ENCODE results near the gene H3-3A. TPM values are rescaled to one million over a fixed set of nuclear protein-coding genes. Genes with fewer than 3 reads are reported as not detected.
"Not testable (repeated sequence)": the region's sequence is repeated elsewhere in the genome, so short reads cannot be mapped to it uniquely, and the experiment has no call there.

The H3-3A gene
- total RNA-seq, 1 donor from 2014 or later, result 385 TPM

GRCh38 chr1:226083302-226084101 lies 21.0 kb downstream of the H3-3A start:
- DNase-seq (ENCODE audit: extremely low read depth, low read depth, low spot score), result no peak

GRCh38 chr1:226085675-226086285 lies 23.3 kb downstream of the H3-3A start:
- no peak for DNase-seq (ENCODE audit: extremely low read depth, low read depth, low spot score)

GRCh38 chr1:226086776-226087175 lies 24.3 kb downstream of the H3-3A start:
- no peak for DNase-seq (ENCODE audit: extremely low read depth, low read depth, low spot score)

GRCh38 chr1:226091461-226091860 lies 28.9 kb downstream of the H3-3A start:
- DNase-seq (ENCODE audit: extremely low read depth, low read depth, low spot score), result no peak

GRCh38 chr1:226092048-226092820 lies 29.7 kb downstream of the H3-3A start:
- DNase-seq (ENCODE audit: extremely low read depth, low read depth, low spot score), result not testable (repeated sequence)

GRCh38 chr1:226092965-226093364 lies 30.4 kb downstream of the H3-3A start:
- DNase-seq (ENCODE audit: extremely low read depth, low read depth, low spot score), result no peak

- DNase-seq (ENCODE audit: extremely low read depth, low read depth, low spot score), result no peak
These were observed 31.1 kb downstream of the H3-3A start for GRCh38 chr1:226093621-226094020.

GRCh38 chr1:226094451-226094850 lies 31.9 kb downstream of the H3-3A start:
- DNase-seq (ENCODE audit: extremely low read depth, low read depth, low spot score), result no peak

GRCh38 chr1:226095286-226095685 lies 32.8 kb downstream of the H3-3A start:
- no peak for DNase-seq (ENCODE audit: extremely low read depth, low read depth, low spot score)

- no peak for DNase-seq (ENCODE audit: extremely low read depth, low read depth, low spot score)
These were observed 35.5 kb downstream of the H3-3A start for GRCh38 chr1:226097866-226098625.

GRCh38 chr1:226098870-226099835 lies 36.6 kb downstream of the H3-3A start:
- DNase-seq (ENCODE audit: extremely low read depth, low read depth, low spot score), result no peak

GRCh38 chr1:226100436-226101391 lies 38.2 kb downstream of the H3-3A start:
- DNase-seq (ENCODE audit: extremely low read depth, low read depth, low spot score), result no peak

- DNase-seq (ENCODE audit: extremely low read depth, low read depth, low spot score), result no peak
These were observed 42.2 kb downstream of the H3-3A start for GRCh38 chr1:226104671-226105121.

GRCh38 chr1:226107471-226108460 lies 45.2 kb downstream of the H3-3A start:
- no peak for DNase-seq (ENCODE audit: extremely low read depth, low read depth, low spot score)

- DNase-seq (ENCODE audit: extremely low read depth, low read depth, low spot score), result no peak
These were observed 46.7 kb downstream of the H3-3A start for GRCh38 chr1:226108935-226109828.

GRCh38 chr1:226109829-226110248 lies 47.3 kb downstream of the H3-3A start:
- no peak for DNase-seq (ENCODE audit: extremely low read depth, low read depth, low spot score)
